CD1c-positive myeloid dendritic cell (primary cell): ENCODE results near the gene RB1.
"Not testable (repeated sequence)": the region's sequence is repeated elsewhere in the genome, so short reads cannot be mapped to it uniquely, and the experiment has no call there.

Source experiments
- DNase-seq: peaks from one replicate; pipeline ENCODE4 v3.0.0-alpha.2; 2016; ENCODE audit errors: extremely low spot score

The RB1 gene

DNA sequence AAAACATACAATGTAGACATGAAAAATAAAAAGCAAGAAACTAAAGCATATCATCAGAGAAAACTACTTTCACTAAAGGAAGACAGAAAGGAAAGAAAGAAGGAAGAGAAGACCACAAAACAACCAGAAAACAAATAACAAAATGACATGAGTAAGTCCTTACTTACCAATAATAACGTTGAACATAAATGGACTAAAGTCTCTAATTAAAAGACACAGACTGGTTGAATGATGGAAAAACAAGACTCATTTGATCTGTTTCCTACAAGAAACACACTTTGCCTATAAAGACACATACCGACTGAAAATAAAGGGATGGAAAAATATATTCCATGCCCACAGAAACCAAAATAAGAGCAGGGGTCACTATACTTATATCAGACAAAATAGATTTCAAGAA is 46.0 kb downstream of the RB1 start:
- no peak for DNase-seq

DNA sequence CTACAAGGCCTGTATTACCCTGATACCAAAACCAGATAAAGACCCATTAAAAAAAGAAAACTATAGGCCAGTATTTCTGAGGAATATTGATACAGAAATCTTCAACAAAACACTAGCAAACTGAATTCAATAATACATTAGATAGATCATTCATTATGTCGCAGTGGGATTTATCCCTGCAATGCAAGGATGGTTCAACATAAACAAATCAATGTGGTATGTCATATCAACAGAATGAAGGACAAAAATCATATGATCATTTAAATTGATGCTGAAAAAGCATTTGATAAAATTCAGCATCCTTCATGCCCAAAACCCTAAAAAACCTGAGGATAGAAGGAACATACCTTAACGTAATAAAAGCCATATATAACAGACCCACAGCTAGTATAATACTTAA is 50.0 kb downstream of the RB1 start:
- no peak for DNase-seq

DNA sequence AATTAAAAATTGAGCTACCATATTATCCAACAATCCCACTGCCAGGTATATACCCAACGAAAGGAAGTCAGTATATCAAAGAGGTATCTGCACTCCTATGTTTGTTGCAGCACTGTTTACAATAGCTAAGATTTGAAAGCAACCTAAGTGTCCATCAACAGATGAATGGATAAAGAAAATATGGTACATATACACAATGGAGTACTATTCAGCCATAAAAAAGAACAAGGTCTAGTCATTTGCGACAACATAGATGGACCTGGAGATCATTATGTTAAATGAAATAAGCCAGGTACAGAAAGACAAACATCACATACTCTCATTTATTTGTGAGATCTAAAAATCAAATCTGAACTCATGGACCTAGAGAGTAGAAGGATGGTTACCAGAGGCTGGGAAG is 52.0 kb downstream of the RB1 start:
- not testable (repeated sequence) for DNase-seq

DNA sequence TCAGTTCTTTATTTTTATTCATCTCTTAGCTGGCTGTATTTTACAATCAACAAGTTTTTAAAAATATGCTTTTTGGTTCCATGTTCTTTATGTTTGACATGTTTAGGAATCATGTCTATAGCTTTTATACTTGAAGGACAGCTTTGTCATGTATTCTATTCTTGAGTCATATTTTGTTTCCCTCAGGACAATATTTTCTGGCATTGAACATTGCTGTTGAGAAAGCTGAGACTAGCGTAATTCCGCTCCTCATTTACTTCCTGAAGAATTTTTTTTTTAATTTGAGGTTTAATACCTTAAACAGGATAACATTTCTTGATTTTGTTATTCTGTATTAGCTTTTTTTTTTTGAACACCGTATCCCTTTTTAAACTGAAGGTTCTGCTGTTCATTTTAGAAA is 53.2 kb downstream of the RB1 start:
- DNase-seq, result no peak

DNA sequence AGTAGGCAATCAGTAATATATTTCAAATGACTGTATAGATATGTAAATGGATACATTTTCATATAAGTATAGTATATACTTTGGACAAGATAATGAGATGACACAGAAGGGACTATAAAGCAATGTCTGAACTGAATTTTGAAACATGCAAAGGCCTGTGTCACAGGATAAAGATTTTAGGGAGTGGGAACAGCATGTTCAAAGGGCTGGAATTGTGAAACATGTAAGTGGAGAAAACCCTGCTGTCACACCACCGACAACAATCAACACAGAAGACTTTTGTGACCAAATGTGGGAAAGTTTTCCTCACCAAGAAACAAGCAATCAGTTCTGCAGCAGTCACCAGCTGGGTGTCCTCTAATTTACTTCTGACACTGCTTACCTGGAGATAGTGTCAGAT is 66.4 kb downstream of the RB1 start:
- DNase-seq, result no peak

DNA sequence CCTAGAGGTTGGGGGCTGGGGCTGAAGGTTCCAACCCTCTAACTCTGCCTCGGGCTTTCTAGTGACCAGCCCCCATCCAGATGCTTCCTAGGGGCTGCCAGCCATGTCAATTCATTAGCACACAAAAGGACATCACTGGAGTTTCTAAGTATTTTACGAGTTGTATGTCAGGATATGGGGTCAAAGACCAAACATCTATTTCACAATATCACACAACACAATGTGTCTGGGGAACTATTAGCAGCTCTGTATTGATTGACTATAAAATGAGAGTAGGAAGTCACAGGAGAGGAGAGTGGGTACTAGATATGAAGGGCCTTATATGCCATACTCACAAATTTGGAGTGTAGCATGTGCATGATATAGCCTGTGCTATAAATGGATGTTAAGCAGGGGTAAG is 67.3 kb downstream of the RB1 start:
- no peak for DNase-seq

DNA sequence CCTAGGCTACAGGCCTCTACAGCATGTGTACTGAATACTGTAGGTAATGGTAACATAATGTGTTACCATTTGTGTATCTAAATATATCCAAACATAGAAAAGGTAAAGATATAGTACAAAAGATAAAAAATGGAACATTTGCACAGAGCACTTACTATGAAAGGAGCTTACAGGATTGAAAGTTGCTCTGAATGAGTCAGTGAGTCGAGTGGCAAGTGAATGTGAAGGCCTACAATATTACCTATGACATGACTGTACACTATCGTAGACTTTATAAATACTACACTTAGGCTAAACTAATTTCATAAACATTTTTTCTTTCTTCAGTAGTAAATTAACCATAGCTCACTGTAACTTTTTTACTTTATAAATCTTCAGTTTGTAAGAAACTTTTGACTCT is 74.3 kb downstream of the RB1 start:
- no peak for DNase-seq

DNA sequence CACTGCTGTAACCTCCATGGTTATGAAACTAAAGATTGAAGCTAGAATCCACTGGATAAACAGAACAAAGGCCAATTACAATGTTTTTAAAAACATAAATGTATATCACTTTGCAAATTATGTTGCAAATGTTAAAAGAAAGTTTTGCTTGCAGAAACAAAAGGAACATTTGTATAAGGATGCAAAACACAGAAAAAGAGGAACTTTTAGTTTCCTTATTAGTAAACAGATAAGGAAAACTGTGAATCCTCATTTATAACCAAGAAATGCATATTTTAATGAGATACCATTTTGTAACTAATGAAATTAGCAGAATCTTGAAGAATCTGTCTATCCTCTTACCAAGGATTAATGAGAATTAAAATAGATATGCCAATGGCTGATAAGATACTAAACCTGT is 77.0 kb downstream of the RB1 start:
- peak; percentile 70 for DNase-seq

DNA sequence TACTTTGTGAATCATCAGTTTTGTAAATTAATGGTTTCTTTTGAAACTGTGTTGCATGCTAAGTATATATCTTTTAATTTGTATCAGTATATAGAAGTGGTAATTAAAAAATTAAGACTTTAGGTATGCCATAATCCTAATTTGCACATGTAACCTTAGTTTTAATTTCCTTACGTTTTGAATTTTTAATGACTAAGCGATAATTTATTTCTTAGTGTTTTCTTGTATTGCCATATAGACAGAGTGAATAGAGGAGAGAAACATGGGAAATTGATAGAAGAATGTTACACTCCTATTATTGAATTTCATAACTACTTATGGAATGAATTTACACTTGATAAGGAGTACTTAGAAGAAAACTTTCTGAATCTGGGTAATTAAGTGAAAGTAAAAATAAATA is 79.8 kb downstream of the RB1 start:
- no peak for DNase-seq

DNA sequence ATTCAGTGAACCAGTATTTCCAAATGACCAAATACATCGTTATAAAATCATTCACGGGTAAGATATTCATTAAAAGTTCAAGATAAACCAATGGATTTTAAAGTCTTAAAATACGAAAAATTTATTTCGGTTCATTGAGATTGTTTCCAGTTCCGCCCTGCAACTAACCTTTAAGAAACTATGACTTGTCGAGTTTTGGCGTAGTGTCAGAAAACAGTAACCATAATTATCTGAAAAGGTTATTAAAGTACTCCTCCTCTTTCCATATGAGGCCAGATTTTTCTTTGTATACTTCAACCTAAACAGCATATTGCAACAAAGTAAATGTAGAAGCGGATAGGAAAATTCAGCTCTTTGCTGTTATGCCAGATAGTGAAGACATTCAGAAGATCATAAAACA is 83.3 kb downstream of the RB1 start:
- no peak for DNase-seq

DNA sequence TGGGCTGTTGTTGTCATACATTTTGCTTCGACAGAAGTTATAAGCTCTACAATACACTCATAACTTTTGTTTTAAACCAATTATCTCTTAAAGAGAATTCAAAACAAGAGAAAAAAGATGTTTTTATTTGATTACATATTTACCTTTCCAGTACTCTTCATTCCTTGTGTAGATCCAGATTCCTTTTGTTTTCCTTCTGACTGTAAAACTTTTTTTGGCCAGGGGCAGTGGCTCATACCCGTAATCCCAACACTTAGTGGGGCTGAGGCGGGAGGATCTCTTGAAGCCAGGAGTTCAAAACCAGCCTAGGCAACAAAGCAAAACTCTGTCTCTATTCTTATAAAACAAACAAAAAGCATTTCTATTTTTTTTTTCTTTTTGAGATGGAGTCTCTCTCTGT is 87.7 kb downstream of the RB1 start:
- no peak for DNase-seq

DNA sequence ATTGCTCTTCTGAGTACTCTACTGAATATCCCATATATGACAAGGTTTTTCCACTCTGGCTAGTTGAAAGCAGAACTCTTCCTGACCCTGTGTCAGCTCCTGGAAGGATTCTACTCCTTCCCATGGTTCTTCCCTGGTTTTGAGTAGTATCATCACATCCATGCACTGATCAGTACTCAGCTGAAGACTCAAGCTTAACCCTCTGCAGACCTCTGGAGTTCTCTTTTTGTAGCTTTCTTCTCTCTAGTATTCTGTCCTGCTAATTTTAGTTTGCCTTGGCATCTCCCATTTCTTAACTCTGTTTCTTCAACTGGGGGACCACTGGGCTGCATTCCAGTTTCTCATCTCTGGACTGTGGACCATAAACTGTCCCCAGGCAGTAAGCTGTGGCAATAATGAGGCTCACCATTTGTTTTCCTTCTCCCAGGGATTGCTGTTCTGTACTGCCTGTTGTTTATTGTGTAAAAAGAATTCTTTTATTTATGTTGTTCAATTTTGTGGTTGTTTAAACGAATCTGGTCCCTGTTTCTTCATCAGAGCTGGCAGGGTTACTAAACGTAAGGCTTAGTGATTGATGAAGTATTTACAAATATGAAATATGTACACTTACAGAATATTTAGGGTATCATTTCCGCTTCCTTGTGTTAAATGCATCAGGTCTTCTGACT is 89.6 kb downstream of the RB1 start:
- DNase-seq, result no peak

DNA sequence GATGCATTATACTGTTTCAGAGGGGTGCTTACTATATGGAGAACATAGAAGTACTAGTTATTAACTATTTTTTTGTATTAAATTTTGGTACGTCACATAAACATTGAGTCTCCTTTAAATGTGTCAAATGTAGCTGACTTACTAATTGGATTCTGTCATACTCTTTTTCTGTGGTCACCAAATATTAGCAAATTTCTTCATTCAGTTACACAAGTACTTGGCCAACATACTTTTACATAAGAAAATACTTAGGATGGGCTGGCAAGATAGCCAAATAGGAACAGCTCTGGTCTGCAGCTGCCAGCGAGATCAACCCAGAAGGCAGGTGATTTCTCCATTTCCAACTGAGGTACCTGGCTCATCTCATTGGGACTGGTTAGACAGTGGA is 90.1 kb downstream of the RB1 start:
- no peak for DNase-seq

DNA sequence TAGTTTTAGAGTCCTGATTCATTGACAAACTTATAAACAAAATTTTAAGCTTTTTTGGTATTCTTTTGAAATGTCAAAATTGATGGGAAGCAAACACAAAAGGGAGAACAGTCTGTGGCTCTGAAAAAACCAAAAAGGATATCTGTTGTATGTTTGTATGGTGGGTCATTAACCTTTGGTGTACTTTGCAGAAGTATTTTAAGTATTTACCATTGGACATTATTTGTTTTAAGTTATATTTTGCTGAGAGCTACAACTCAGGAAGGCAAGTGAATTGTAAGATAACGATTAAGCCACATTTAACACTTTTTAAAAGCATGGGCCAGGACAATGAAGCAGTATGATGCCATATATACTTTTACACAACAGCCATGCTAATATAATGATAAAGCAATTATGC is 94.2 kb downstream of the RB1 start:
- no peak for DNase-seq

DNA sequence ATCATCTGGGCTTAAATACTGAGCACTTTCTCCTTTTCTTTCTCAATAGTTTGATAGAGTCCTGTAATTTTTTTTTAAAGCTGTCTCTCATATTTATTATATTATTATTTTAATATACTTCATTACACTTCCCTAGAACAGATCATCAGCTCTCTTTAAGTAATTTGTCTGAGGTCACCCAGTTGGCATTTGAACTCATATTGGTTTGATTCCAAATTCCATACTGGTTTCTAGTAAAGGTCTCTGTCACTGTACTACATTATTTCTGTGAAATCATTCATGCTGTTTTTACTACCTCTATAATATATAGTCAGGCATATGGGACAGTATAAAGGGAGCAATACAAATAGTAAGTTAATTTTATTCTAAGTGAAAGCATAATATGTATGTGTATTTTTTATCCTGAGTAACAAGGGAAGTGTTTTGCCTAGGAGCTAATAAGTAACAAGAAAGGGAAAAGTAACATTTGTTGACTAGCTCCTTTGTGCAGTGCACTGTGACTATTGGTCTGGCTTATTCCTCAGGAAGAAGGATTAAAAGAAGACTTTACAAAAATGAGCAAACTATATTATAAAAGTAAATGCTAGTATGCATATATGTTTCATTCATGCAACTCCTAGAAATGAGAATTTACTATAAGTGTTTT is 95.0 kb downstream of the RB1 start:
- no peak for DNase-seq

DNA sequence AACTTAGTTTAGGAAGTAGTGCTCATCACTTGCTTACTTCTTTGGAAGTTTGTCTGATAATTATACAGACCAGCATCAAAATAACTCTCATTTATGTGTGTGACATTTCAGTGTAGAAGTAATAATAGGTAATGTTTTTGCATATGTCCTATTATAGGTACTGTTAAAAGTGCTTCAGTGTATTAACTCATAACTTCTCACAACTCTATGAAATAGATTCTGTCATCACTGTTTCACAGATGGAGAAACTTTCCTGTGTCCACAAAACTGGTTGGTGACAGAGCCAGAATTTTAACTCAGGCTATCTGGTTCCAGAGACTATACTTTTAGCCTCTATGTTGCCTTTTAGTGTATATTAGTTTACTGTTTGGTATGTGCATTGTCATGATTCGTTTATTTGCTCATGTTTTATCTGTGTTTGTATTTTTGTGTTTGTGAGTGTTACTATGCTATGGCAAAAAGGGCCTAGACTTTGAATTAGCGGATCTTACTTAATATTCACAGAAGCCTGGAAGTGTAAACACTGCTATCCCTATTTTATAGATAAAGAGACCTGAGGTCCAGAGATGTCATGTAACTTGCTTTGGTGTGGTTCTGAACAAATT is 96.6 kb downstream of the RB1 start:
- no peak for DNase-seq

DNA sequence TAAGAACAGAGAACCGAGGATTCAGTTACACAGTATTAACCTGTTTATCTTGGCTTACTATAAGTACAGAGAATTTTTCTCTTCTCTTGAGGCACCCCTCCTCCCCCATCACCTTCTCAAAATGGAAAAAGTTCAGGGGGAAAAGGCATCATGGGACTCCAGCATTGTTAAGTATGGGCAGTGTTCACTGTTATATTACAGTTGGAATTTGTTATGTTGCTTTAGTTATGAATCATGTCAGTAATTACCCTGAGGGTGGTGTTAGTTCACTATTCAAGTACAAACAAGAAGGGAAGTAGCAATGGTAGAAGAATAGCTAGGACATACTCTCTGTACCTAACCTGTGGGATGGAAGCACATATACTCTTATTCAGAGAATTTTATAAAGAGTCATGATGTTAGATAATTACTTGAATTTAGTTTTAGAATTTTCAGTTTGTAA is 97.3 kb downstream of the RB1 start:
- peak; percentile 51 for DNase-seq

DNA sequence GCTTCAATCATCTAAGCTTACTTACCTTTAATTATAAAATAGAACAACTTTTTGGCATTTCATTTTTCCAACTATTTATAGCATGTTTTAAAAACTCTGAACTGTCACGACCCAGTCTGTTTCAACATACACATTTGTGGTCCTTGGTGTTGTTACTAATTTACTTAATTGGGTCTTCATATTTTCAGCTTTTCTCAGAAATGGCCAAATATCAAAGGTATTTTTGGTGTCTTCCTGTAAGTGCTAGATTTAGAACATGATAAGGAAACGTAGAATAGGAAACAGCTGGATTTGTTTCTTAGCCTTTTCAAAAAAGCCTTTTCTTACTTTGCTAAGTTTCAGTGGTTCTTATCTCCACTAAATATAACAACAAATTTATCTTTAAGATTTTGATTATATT is 97.9 kb downstream of the RB1 start:
- DNase-seq, result no peak

DNA sequence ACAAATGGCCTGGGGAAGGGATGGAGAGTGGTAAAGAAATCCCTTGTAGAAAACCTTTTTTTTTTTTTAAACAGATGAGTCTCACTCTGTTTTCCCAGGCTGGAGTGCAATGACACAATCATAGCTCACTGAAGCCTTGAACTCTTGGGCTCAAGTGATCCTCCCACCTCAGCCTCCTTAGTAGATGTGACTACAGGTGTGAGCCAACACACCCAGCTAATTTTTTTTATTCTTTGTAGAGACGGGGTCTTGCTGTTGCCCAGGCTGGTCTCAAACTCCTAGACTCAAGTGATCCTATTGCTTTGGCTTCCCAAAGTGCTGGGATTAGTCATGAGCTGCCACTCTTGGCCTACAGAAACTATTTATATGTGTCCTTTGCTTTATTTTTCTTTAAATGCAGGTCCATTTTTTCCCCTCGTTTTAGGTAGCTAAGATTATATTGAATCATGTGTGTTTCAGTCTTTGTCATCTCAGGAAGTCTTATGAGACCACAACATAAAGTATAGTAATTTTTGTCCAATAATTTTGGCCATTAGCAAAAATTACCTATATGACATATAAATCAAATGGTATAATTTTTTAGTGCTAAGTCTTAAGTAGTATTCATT is 98.9 kb downstream of the RB1 start:
- no peak for DNase-seq

DNA sequence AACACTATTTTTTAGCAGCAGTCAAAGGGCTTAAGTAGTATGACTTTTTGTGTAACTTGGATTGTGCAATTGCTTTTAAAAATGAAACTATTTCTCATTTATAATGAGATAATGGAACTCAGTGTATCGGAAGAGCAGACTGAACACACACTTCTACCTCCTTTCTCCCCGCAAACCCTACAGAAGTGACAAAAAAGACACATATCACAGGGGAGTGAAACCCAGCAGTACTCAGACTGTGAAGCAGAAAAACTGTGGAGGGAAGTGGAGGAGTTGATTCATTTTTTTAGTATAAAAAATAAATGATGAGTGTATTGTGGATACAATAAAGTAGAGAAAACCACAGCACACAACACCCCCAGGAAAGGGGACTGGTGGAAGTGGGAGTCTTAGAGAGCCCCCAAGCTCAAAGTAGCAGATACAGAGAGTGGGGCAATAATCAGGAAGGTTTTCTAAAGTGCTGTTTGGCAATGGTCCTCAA is 99.6 kb downstream of the RB1 start:
- peak; percentile 68 for DNase-seq

DNA sequence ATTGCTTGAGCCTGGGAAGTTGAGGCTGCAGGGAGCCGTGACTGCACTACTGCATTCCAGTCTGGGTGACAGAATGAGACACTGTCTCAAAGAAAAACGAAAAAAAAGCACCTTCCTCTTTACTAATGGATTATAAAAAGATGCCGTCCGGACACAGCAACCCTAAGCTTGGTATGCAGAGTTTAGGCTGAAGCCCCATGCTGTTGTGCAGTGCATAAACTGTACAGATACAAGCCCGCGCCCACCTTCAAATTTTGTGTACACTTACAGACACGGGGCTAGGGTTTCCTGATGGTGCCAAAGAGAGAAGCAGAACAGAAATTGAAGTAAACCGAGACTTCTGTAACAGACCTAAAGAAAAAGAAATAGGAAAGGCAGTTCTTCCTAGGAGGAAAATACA is 100.4 kb downstream of the RB1 start:
- DNase-seq, result peak; percentile 29

DNA sequence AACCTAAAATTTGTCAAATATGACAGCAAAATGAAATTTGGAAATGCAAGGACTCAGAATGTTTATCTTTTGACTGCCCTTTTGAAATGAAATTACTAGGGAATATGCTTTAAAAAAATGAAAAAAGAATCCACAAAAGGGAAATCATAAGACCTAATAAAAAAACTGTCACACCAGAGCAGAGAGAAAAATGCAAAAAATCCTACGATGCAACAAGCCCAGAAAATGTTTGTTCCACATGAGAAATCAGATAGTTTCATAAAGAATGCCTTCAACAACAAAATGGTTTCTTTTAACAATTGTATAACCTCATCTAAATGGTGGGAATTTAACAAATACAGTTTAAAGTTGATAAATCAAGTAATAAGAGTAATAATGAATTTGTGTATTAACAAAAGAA is 101.4 kb downstream of the RB1 start:
- DNase-seq, result no peak

DNA sequence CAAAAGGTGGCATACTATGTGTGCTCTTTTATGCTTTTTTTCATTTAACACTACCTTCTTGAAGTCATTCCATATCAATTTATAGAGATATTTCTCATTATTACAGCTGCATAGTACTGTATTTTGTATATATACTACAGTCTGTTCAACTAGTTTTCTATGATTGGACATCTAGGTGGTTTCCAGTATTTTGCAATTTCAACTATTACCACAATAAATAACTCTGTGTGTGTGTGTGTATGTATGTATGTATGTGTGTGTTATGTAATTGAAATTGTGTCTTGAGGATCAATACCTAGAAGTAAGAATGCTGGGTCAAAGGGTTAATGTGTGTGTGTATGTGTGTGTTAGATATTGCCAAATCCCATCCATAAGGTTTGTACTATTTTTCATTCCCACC is 102.3 kb downstream of the RB1 start:
- no peak for DNase-seq
